Stimulated activated CD4-positive, alpha-beta T cell treated with anti-CD3 and anti-CD28 coated beads, Interleukin-15, amount 100 ng/mL, for 1 hour (primary cell): ENCODE measurements around the gene ZNF729.
"Not testable (repeated sequence)": the region's sequence is repeated elsewhere in the genome, so short reads cannot be mapped to it uniquely, and the experiment has no call there.

Experiments
- DNase-seq, 2 donors: peaks; one replicate each; pipeline ENCODE4 v3.0.0-alpha.2; 2020; ENCODE audit warnings: low read depth in 1 of 2, low spot score in 1 of 2

Gene ZNF729

DNA sequence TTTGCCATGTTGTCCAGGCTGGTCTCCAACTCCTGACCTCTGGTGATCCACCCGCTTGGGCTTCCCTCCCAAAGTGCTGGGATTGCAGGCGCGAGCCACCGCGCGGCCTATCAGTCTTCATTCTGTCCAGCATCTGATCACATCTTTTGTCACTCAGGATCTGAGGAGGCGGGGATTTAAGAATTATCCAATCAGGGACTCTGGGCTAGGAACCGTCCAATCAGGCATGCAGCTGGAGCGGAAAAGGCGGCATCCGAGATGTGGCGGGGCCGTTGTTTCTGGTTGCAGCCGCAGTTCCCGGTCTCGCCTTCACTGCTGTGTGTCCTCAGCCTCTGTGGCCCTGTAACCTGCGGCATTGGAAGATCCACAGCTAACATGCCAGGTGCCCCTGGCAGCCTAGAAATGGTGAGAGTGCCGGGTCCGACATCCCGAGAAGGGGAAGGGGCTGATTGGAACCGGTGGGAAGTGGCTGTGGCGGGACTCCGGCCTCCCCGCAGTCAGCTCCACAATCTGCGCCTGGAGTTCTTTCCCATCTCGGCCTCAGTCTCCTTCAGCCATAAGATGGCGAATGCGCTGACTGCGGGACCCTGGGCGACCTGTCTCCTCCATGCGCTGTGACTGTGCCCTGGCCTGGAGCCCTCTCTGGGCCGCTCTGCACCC is at the start of gene ZNF729:
Gene ZNF729, plus strand, starts transcription at position 291 of the 660 bp plus-strand sequence. Its CDS starts 85 bp downstream, at position 376.
- no peak for DNase-seq

DNA sequence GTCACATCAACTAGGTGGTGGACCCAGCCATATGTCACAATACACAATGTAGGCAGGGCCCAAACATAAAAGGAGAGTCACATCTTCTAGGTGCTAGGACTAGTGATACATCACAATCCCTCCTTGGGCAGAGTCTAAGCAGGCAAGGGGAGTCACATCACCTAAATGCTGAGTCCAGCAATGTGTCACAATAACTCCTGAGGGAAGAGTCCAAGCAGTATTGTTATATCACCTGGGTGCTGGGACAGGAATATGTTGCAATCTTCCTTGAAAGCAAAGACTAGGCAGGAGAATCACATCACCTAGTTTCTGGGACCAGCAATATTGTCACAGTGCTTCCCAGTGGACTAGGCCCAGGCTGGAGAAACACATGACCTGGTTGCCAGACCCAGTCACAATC is 29.4 kb upstream of the ZNF729 start:
- DNase-seq, result no peak

DNA sequence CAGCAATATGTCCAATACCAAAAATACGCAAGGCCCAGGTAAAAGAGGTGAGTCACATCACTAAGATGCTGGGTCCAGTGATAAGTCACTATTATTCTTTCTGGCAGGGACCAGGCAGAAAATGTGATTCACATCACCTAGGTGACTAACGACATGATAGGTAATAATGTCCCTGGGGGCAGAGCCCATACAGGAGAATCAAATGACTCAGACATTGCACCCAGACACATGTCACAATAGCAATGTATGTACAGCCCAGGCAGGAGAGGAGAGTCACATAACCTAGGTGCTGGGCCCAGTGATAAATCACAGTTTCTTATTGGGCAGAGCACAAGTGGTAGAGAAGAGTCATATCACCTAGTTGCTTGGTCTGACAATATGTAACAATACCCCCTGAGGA is 28.9 kb upstream of the ZNF729 start:
- DNase-seq, result no peak

DNA sequence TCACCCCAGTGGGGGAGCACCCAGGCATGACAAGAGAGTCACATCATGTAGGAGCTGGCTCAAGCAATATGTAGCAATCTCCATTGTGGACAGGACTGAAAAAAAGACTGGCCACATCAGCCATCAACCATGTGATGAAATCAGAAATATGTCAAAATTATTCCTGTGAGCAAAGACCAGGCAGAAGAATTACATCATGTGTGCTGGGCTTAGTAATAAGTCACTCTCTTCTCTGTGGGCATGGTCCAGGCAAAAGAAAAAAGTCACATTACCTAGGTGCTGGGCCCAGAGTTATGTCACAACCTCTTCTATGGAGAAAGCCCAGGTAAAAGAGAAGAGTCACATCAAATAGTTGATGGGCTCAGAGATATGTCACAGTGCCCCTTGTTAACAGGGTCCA is 28.3 kb upstream of the ZNF729 start:
- DNase-seq, result no peak

DNA sequence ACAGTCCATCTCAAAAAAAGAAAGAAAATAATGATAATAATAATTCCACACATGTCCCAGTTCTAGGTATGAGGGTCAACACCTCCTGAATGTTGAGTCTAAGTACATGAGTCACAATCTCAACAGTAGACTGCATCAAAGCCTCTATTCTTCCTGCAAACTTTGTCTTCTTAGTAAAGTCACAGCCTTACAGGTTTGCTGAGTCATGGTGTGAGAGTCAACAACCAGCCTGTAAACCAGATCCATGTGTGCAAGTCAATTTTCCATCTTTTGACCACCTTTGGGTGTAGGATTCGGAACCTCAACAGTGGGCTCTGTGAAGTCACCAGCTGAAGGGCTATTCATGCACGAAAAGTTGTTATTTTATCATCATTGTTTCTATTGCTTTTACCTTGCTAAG is 25.7 kb upstream of the ZNF729 start:
- no peak for DNase-seq

DNA sequence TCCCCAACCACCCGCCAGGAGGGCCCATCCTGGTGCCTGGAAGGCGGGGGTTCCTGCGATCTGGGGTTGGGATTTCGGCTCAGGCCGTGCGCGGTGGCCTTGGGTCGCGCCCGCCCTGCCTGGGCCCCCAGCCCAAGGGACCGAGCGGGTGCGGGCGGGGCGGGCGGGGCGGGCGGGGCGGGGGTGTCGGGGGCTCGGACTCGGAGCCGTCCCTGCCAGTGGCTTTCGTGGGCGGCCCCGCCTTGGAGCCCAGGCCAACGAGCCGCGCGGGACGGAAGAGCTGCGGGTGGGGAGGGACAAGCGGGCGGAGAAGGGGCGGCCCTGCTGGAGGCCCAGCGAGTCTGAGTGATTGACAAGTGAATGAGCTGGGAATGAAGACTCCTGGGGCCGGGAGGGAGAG is 24.6 kb upstream of the ZNF729 start:
- no peak for DNase-seq

DNA sequence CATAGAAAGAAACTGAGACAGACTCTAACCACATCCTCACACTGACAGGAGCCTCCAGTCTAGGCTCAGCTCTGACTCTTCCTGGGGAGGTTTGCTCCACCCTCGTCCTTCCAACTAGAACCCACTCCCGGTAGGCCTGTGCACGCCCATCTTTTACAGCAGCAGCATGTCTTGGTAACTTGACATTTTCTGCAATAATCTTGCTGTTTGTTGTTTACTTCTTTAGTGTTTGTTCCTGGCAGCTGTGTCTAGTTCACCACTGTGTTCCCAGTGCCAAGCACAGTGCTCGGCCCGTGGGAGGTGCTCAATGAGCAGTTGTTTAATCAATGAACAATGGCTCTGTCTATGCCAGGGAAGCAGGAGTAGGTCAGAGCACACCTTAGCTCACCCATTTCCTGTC is 23.1 kb upstream of the ZNF729 start:
- no peak for DNase-seq

DNA sequence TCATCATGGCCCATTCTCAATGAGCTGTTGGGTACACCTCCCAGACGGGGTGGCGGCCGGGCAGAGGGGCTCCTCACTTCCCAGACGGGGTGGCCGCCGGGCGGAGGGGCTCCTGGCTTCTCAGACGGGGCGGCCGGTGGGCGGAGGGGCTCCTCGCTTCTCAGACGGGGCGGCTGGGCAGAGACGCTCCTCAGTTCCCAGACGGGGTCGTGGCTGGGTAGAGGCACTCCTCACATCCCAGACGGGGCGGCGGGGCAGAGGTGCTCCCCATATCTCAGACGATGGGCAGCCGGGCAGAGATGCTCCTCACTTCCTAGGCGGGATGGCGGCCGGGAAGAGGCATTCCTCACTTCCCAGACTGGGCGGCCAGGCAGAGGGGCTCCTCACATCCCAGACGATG is 35.3 kb downstream of the ZNF729 start:
- not testable (repeated sequence) for DNase-seq

DNA sequence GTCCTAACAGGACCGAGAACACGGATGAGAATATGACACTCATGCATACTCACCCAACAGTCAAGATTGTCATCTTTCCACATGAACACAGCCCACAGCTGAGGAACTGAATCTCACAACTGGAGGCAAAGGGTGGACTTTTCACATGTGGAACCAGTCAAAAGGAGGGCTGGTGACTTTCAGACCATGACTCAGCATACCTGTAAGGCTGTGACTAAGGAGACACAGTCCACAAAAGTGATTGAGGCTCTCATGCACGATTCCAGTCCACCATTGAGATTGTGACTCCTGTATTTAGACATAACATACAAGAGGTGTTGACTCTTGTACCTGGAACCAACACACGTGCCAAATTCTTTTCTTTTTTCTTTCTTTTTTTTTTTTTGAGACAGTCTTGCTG is 40.0 kb downstream of the ZNF729 start:
- DNase-seq, result no peak

DNA sequence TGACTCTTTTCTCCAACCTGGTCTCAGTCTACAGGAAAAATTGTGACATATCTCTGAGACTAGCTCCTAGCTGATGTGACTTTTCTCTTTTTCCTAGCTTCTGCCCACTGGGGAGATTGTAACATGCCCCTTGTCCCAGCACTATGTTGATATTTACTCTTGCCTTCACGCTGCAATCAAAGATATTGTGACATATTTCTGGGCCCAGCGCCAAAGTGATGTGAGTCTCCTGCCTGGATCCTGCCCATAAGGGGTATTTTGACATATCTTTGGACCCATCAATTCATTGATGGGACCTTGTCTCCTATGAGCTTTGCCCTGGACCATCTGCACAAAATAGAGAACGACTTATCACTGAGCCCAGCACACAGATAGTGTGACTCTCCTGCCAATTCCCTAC is 41.1 kb downstream of the ZNF729 start:
- DNase-seq, result no peak

DNA sequence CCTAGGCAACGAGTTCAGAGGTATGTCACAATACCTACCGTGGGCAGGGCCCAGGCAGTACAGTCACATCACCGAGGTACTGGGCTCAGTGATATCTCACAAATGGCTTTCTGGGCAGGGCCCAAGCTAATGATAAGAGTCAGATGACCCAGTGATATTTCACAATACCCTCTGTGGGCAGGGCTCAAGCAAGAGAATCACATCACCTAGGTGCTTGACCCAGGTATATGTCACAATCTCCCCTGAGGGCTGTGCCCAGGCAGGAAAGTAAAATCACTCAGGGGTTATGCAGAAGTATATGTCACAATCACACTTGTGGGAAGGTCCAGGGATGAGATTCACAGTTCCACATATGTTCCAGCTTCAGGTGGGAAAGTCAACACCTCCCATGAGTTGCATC is 45.3 kb downstream of the ZNF729 start:
- no peak for DNase-seq

DNA sequence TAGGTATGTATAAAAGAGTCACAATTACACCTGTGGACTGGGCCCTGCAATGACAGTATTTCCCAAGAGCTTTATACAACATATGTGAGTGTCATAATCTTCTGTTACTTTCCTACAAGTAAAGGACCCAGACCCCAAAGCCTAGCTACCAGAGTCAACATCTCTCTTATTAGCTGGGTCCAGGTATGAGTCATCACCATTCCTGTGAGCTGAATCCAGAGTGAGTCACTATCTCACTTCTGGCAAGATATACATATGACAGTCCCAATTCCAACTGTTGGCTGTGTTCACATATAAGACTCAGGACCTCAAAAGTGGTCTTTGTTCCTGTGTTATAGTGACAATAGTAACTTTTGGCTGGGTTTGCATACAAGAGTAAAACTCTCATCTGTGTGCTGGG is 46.7 kb downstream of the ZNF729 start:
- no peak for DNase-seq

DNA sequence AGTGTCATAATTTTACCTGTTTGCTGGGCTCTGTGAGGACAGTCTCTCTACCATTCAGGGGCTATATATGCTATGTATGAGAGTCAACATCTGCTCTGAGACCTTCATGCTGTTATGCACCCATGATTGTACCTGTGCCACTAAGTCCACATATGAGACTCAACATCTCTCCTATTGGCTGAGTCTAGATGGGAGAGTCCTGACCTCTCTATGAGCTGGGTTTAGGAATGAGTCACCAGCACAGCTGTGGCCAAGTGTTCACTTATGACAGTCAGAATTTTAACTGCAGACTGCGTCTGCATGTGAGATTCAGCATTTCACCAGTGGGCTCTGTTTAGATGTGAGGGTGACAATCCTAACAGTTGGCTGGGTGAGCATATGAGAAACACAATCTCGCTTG is 49.5 kb downstream of the ZNF729 start:
- no peak for DNase-seq

DNA sequence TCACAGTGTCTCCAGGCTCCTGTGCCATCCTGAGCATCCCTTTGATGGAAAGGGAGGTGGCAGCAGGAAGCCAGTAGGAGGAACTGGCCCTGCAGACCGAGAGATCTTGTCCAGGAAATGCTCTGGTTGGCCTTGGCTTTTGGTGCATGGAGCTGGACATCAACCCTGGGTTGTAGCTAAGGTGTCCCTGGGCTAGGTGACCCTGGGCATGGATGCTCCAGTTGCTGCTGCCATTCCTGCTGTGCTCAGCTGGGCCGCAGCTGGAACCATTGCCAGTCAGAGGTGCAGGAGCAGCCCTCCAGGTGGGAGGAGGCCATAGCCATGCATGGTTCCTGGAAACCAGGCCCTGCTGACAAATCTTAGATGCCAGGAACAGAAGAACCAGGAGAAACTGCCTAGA is 68.4 kb downstream of the ZNF729 start:
- DNase-seq, result no peak
